Parathyroid adenoma (tissue), 2 donors: Measurements from ENCODE around the gene AP4M1.
"Not testable (repeated sequence)": the region's sequence is repeated elsewhere in the genome, so short reads cannot be mapped to it uniquely, and the experiment has no call there.

Source experiments
- H2AFZ ChIP-seq: fragments of 300-600 bp; sonication (generic); one replicate; pipeline ENCODE4 v1.7.0; 2017; ENCODE audit warnings: antibody characterized with exemption, mild to moderate bottlenecking
- H3K27ac ChIP-seq: fragments of 300-600 bp; sonication (generic); one replicate; pipeline ENCODE4 v1.7.0; 2017
- H3K27me3 ChIP-seq: fragments of 300-600 bp; sonication (generic); one replicate; pipeline ENCODE4 v1.7.0; 2017; ENCODE audit warnings: low read length; ENCODE audit not compliant: control insufficient read depth, insufficient read depth
- H3K36me3 ChIP-seq: fragments of 300-600 bp; sonication (generic); one replicate; pipeline ENCODE4 v1.7.0; 2017; ENCODE audit warnings: low read length; ENCODE audit not compliant: control insufficient read depth, insufficient read depth
- H3K4me1 ChIP-seq: fragments of 300-600 bp; sonication (generic); one replicate; pipeline ENCODE4 v1.7.0; 2017; ENCODE audit warnings: control low read depth
- H3K4me2 ChIP-seq: fragments of 300-600 bp; sonication (generic); one replicate; pipeline ENCODE4 v1.7.0; 2017; ENCODE audit warnings: low read length
- H3K4me3 ChIP-seq: fragments of 300-600 bp; sonication (generic); one replicate; pipeline ENCODE4 v1.7.0; 2017; ENCODE audit warnings: low read depth, low read length
- H3K79me2 ChIP-seq: fragments of 300-600 bp; sonication (generic); one replicate; pipeline ENCODE4 v1.7.0; 2017; ENCODE audit warnings: control low read depth
- H3K9ac ChIP-seq: fragments of 300-600 bp; sonication (generic); one replicate; pipeline ENCODE4 v1.7.0; 2017; ENCODE audit warnings: mild to moderate bottlenecking
- H3K9me3 ChIP-seq: fragments of 300-600 bp; sonication (generic); one replicate; pipeline ENCODE4 v1.7.0; 2017; ENCODE audit warnings: low read length; ENCODE audit not compliant: control insufficient read depth
- TF ChIP-seq, protein P1 (sequence below): fragments of 300-600 bp; sonication (generic); IDR thresholded peaks from one replicate; pipeline ENCODE4 v1.7.0; 2017; ENCODE audit warnings: antibody characterized with exemption, mild to moderate bottlenecking
- donor health status: primary hyperparathyroidism.

AP4M1 gene

DNA sequence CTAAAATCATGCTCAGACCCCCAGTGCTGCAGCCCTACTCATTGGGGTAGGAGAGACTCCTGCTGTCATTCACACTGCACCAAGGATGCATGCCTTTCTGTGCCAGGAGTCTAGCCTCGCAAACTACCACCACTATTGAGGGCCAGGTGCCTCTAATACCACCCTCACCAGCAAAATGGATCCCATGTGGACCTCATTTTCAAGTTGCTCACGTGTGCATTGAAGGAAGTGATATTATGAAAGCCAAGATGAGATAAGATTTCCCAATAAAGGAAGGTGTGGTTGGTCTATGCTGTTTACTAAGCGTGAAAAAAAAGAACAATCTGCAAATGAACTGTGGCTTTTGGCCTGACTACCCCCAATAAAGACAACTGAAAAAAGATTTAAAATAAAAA lies 40.1 kb downstream of the AP4M1 start:
- no peak overlapping the region for H3K4me2 ChIP-seq
- TF ChIP-seq, protein P1, sequence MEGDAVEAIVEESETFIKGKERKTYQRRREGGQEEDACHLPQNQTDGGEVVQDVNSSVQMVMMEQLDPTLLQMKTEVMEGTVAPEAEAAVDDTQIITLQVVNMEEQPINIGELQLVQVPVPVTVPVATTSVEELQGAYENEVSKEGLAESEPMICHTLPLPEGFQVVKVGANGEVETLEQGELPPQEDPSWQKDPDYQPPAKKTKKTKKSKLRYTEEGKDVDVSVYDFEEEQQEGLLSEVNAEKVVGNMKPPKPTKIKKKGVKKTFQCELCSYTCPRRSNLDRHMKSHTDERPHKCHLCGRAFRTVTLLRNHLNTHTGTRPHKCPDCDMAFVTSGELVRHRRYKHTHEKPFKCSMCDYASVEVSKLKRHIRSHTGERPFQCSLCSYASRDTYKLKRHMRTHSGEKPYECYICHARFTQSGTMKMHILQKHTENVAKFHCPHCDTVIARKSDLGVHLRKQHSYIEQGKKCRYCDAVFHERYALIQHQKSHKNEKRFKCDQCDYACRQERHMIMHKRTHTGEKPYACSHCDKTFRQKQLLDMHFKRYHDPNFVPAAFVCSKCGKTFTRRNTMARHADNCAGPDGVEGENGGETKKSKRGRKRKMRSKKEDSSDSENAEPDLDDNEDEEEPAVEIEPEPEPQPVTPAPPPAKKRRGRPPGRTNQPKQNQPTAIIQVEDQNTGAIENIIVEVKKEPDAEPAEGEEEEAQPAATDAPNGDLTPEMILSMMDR = no peak
- H3K27me3 ChIP-seq = no peaks in the 10 kb centered on the region
- no peaks in the 10 kb centered on the region for H3K79me2 ChIP-seq
- no peaks in the 10 kb centered on the region for H3K36me3 ChIP-seq
- no peak overlapping the region for H3K27ac ChIP-seq
- H2AFZ ChIP-seq = no peak overlapping the region
- H3K9ac ChIP-seq = no peak overlapping the region
- H3K4me1 ChIP-seq = no peaks in the 10 kb centered on the region
- no peaks in the 10 kb centered on the region for H3K9me3 ChIP-seq
- H3K4me3 ChIP-seq = no peak overlapping the region

DNA sequence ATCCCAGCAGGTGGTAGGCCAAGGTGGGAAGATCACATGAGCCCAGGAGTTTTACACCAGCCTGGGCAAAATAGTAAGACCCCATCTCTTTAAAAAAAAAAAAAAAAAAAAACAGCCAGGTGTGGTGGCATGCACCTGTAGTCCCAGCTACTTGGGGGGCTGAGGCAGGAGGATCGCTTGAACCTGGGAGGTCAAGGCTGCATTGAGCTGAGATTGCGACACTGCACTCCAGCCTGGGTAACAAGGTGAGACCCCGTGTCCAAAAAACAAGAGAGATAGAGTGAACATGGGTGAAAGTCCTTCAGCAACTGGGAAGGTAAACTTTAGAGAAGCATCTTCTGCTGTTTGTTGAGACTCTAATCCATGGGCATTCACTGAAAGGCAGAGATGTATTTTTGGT lies 41.0 kb downstream of the AP4M1 start:
- H3K4me1 ChIP-seq = no peaks in the 10 kb centered on the region
- H3K27ac ChIP-seq = no peak overlapping the region
- H3K36me3 ChIP-seq = no peaks in the 10 kb centered on the region
- no peak overlapping the region for H3K4me2 ChIP-seq
- H2AFZ ChIP-seq = no peak overlapping the region
- TF ChIP-seq, protein P1 = no peak
- H3K27me3 ChIP-seq = no peaks in the 10 kb centered on the region
- H3K9ac ChIP-seq = no peak overlapping the region
- H3K9me3 ChIP-seq = no peaks in the 10 kb centered on the region
- no peaks in the 10 kb centered on the region for H3K79me2 ChIP-seq
- no peak overlapping the region for H3K4me3 ChIP-seq

DNA sequence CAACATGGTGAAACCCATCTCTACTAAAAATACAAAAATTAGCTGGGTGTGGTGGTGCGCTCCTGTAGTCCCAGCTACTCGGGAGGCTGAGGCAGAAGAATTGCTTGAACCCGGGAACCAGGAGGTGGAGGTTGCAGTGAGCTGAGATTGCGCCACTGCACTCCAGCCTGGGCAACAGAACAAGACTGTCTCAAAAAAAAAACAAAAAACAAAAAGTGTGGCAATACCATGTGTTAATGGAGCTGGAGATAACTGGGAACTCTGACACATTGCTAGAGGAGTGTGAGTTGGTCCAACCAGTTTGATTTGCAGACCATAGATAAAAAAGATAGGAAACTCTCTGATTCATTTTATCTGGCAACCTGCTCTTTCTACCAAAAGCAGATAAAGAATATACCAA lies 44.9 kb downstream of the AP4M1 start:
- H3K4me1 ChIP-seq, H3K79me2 ChIP-seq, H3K4me3 ChIP-seq, H3K9ac ChIP-seq, H3K27me3 ChIP-seq, H3K36me3 ChIP-seq, H3K9me3 ChIP-seq, H2AFZ ChIP-seq, H3K27ac ChIP-seq, H3K4me2 ChIP-seq: not testable (repeated sequence)

DNA sequence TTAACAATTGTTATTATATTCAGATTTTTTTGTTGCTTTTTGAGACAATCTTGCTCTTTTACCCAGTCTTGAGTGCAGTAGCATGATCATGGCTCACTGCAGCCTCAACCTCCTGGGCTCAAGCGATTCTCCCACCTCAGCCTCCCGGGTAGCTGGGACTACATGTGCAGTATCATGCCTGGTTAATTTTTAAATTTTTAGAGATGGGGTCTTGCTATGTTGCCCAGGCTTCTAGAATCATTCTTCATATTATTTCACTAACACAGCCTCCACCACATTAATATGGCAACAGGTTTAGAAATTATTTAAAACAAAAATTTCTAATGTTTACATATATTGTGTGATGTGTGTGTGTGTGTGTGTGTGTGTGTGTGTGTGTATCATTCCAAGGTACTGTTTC lies 45.8 kb downstream of the AP4M1 start:
- H3K4me1 ChIP-seq = peaks cover 2% of the 10 kb centered on the region
- TF ChIP-seq, protein P1 = no peak
- no peak overlapping the region for H3K9ac ChIP-seq
- no peaks in the 10 kb centered on the region for H3K36me3 ChIP-seq
- peaks cover 6% of the 10 kb centered on the region for H3K79me2 ChIP-seq
- H3K4me2 ChIP-seq = no peak overlapping the region
- H3K4me3 ChIP-seq = no peak overlapping the region
- no peak overlapping the region for H3K27ac ChIP-seq
- H3K27me3 ChIP-seq = no peaks in the 10 kb centered on the region
- no peak overlapping the region for H2AFZ ChIP-seq
- no peaks in the 10 kb centered on the region for H3K9me3 ChIP-seq

DNA sequence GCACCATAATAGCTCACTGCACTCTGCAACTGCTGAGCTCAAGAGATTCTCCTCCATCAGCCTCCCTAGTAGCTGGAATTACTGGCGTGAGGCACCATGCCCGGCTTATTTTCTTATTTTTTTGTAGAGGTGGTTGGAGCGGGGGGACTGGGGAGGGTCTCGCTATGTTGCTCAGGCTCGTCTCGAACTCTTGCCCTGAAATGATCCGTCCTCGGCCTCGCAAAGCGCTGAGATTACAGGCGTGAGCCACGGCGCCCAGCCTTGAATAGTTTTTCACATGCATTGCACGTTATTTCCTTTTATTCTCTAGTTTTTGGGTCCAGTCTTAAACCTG lies 46.7 kb downstream of the AP4M1 start:
- peaks cover 2% of the 10 kb centered on the region for H3K4me1 ChIP-seq
- TF ChIP-seq, protein P1 = no peak
- no peaks in the 10 kb centered on the region for H3K9me3 ChIP-seq
- no peak overlapping the region for H3K9ac ChIP-seq
- H3K27me3 ChIP-seq = no peaks in the 10 kb centered on the region
- H3K4me3 ChIP-seq = peak overlapping the region; percentile 97
- H2AFZ ChIP-seq = peak overlapping the region; percentile 78
- H3K27ac ChIP-seq = peak overlapping the region; percentile 83
- H3K79me2 ChIP-seq = peaks cover 6% of the 10 kb centered on the region
- no peaks in the 10 kb centered on the region for H3K36me3 ChIP-seq
- H3K4me2 ChIP-seq = peak overlapping the region; percentile 69
